GM12801 (cell line): ENCODE measurements around the gene PRKCH.

Experiments used
- CTCF ChIP-seq: IDR thresholded peaks from one replicate; pipeline ENCODE4 v1.5.1; 2011; ENCODE audit warnings: control low read depth; ENCODE audit not compliant: insufficient read length; ENCODE audit errors: extremely low read depth

PRKCH gene

GRCh38 chr14:61584331-61584741 is 263.0 kb downstream of the PRKCH start:
- no peak for TF ChIP-seq CTCF

- no peak for TF ChIP-seq CTCF
Measured at GRCh38 chr14:61585598-61586543, 264.5 kb downstream of the PRKCH start.

DNA sequence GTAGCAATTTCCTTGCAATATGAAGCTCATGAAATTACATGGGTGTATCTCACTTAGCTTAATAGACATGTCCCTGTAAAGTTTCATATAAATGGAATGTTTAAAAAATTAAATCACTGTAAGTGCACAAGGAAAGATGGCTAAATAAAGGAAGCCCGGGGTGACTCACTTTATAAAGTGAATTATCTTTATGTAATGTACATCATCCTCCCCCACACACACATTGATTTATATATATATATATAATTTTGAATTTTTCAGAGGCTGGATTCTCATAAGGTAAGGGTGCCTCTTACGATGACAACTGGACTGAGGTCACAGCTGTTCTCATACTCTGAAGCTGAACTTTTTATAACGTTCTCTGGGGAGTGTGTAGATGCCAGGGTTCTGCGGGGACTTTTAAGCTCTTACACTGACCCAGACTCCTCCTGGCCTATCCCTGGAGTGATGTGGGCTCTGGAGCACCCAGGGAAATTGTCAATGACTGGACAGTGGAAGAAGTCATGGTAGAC is 265.2 kb downstream of the PRKCH start:
- TF ChIP-seq CTCF: no peak

DNA sequence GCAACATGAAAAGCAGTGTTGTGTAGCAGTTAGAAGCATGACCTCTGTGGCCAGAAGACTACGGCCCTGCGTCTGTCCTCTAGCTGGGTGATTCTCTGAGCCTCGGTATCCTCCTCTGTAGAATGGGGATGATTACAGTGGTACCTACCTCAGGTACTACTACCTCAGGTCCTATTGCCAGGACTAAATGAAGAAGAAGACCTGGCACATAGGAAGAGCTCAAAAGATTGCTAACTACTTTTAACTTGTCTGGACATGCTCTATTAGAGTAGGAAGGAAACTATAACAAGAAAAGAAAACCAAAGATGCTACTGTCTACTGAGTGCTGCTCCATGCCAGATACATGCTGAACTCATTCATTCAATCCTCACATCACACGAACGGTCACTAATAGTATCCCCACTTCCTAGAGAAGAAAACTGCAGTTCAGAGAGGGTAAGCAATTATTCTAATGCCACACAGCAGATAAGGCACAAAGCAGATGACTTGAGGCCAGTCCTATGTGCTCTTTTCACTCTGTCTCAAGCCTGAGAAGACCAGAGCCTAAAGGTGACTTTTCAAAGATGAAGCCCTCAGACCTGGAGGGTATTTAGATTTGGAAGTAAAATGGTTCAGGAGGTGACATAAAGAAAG is 265.8 kb downstream of the PRKCH start:
- no peak for TF ChIP-seq CTCF

DNA sequence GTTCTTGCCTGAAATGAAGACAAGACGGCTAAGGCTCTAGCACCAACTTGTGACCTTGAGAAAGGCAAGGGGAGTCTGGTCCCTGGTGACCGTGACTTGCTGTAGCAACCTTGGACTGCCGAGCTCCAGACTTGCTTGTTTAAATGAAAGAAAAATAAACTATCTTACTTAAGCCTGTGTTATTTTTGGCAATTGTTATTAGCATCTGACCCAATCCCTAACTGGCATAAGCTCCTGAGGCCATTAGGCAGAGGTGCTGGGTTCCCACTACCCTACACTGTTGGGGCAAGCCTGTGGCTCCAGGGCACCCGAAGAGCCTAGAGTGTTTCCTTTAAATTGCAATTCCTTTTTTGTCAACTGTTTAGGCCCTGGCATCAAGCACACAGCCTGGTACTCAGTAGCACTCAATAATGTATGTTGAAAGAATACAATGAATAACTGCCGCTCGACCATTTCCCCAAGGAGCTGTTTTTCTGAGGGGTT is 267.1 kb downstream of the PRKCH start:
- no peak for TF ChIP-seq CTCF

DNA sequence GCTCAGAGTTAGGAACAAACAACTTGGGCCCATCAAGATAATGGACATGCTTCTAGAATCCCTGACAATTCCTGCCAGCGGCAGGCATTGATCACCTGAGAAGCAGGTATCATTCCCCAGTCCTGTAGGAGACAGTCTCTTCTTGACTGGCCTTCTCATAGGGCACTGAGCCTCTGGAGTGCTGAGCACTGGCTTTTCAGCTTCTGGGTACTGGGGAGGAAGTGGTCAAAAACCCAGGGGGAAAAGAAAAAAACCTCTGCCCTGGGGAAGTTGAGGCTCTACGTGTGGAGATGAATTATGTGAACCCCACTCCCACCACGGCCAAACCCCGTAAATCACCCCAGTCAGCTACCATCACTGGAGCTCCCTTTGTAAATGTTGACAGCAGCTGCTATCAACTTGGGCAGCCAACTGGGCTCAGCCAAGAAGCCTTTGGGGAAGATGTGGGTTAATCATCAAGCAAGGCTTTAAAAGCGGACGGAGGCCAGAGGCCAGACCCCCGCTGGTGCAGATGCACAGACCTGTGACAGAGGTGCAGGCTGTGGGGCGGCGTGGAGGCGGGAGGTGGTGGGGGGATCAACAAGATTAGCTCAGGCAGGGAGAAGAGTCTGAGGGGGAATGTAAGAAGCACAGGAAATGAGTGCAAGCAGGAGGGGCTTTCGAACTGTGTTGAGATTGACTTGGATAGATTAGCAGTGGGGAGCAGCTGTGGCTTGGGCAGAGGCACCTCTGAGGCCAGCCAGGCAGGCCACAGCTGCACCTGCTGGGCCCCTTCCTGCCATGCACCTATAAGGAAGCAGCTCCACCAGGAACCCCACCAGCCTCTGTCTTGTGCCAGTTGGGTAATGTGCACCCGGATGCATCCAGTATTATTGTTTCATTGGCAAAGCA is 268.6 kb downstream of the PRKCH start:
- no peak for TF ChIP-seq CTCF
